ENCODE data around the gene LMAN2.

Gene LMAN2

DNA sequence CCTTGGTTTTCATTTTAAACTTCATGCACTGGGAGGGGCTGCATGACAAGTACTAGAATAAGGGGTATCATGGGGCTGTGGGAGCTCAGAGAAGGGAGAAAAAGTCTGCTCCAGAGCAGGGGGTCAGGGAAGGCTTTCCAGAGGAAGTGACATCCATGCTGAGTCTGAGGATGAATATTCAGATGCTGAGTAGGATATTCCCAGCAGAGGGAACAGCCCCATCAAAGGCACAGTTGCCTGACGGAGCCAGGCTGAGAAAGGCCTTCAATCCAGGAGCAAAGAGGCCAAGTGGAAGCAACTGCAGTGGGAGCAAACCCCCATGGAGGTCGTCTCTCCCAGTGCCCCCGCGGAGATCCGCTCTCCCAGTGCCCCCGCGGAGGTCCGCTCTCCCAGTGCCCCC, 44.6 kb upstream of the LMAN2 start:
- ATAC-seq (ENCODE audit: low read depth): no peak
- DNase-seq (ENCODE audit: low spot score): no peak

GRCh38 chr5:177393990-177394389, 42.5 kb upstream of the LMAN2 start:
- H3K27ac ChIP-seq (ENCODE audit: poor library complexity, severe bottlenecking): no peak overlapping the region
- no peak for ATAC-seq (ENCODE audit: low read depth)
- no peaks in the 10 kb centered on the region for H3K27me3 ChIP-seq (ENCODE audit: insufficient read depth, poor library complexity, severe bottlenecking)
- TF ChIP-seq, protein P1, sequence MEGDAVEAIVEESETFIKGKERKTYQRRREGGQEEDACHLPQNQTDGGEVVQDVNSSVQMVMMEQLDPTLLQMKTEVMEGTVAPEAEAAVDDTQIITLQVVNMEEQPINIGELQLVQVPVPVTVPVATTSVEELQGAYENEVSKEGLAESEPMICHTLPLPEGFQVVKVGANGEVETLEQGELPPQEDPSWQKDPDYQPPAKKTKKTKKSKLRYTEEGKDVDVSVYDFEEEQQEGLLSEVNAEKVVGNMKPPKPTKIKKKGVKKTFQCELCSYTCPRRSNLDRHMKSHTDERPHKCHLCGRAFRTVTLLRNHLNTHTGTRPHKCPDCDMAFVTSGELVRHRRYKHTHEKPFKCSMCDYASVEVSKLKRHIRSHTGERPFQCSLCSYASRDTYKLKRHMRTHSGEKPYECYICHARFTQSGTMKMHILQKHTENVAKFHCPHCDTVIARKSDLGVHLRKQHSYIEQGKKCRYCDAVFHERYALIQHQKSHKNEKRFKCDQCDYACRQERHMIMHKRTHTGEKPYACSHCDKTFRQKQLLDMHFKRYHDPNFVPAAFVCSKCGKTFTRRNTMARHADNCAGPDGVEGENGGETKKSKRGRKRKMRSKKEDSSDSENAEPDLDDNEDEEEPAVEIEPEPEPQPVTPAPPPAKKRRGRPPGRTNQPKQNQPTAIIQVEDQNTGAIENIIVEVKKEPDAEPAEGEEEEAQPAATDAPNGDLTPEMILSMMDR (IDR thresholded peaks at IDR 0.05; ENCODE audit: poor library complexity, severe bottlenecking): no peak
- H3K4me1 ChIP-seq (ENCODE audit: insufficient read depth, poor library complexity, severe bottlenecking): peaks cover 13% of the 10 kb centered on the region
- H3K4me3 ChIP-seq (ENCODE audit: severe bottlenecking): no peak overlapping the region
- H3K9me3 ChIP-seq (ENCODE audit: severe bottlenecking): no peaks in the 10 kb centered on the region
- no peak for DNase-seq (ENCODE audit: low spot score)
- H3K36me3 ChIP-seq (ENCODE audit: low read depth): no peaks in the 10 kb centered on the region

More for the DNA sequence above, 44.6 kb upstream of the LMAN2 start:
- Histone ChIP-seq H3K27me3 (ENCODE audit: insufficient read depth, poor library complexity, severe bottlenecking) (no peaks in the 10 kb centered on the region), H3K9me3 (ENCODE audit: severe bottlenecking) (no peaks in the 10 kb centered on the region), H3K36me3 (ENCODE audit: low read depth) (no peaks in the 10 kb centered on the region), H3K4me1 (ENCODE audit: insufficient read depth, poor library complexity, severe bottlenecking) (no peaks in the 10 kb centered on the region), H3K4me3 (ENCODE audit: severe bottlenecking) (no peak overlapping the region), H3K27ac (ENCODE audit: poor library complexity, severe bottlenecking) (no peak overlapping the region)
- TF ChIP-seq, protein P1 (IDR thresholded peaks at IDR 0.05; ENCODE audit: poor library complexity, severe bottlenecking): no peak

DNA sequence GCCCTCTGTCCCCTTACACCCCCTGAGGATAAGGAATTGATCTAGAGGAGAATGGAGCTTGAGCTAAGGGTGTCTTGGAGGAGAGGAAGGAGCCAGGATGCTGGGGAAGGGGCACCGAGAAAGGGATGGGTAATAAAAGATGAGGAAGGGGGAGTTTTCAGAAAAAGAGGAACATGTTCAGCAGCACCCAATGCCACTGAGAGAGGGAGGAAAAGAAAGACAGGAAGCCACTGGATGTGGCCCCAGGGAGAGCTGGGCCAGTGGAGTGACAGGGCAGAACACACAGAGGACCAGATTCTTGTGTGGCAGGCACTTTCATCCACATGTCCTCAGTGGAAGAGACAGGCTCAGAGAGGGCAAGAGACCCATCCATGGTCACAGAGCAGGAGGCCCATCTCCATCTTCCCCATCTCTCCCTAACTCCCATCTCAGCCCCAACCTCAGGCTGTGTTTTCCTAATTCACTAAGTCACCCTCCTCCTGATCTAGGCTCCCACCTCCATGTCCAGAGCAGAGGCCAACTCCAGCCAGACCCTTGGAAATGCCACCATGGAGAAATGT, 41.8 kb upstream of the LMAN2 start:
- DNase-seq (ENCODE audit: low spot score) (no peak), ATAC-seq (ENCODE audit: low read depth) (no peak)
- Histone ChIP-seq H3K4me1 (ENCODE audit: insufficient read depth, poor library complexity, severe bottlenecking) (peaks cover 20% of the 10 kb centered on the region), H3K27me3 (ENCODE audit: insufficient read depth, poor library complexity, severe bottlenecking) (no peaks in the 10 kb centered on the region), H3K9me3 (ENCODE audit: severe bottlenecking) (no peaks in the 10 kb centered on the region), H3K4me3 (ENCODE audit: severe bottlenecking) (no peak overlapping the region), H3K36me3 (ENCODE audit: low read depth) (no peaks in the 10 kb centered on the region), H3K27ac (ENCODE audit: poor library complexity, severe bottlenecking) (no peak overlapping the region)
- TF ChIP-seq, protein P1 (IDR thresholded peaks at IDR 0.05; ENCODE audit: poor library complexity, severe bottlenecking): no peak

DNA sequence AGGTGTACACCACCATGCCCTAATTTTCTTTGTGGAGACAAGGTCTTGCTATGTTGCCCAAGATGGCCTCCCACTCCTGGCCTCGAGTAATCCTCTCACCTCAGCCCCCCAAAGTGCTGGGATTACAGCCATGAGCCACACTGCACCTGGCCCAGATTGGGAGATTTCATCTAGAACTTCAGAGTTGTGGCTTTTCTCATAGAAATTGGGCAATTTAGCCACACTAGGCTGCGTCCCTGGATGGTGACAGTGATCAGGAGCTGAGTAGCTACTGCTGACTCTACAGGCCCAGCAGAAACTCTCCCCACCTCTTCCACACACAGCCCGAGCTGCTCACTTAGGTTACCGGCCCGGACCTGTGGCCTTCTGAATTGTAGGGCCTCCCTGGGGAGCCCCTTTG, 41.3 kb upstream of the LMAN2 start:
- Histone ChIP-seq H3K27ac (ENCODE audit: poor library complexity, severe bottlenecking) (no peak overlapping the region), H3K4me1 (ENCODE audit: insufficient read depth, poor library complexity, severe bottlenecking) (peaks cover 22% of the 10 kb centered on the region), H3K4me3 (ENCODE audit: severe bottlenecking) (no peak overlapping the region), H3K9me3 (ENCODE audit: severe bottlenecking) (no peaks in the 10 kb centered on the region), H3K27me3 (ENCODE audit: insufficient read depth, poor library complexity, severe bottlenecking) (no peaks in the 10 kb centered on the region), H3K36me3 (ENCODE audit: low read depth) (no peaks in the 10 kb centered on the region)
- DNase-seq (ENCODE audit: low spot score): no peak
- TF ChIP-seq, protein P1 (IDR thresholded peaks at IDR 0.05; ENCODE audit: poor library complexity, severe bottlenecking): no peak
- ATAC-seq (ENCODE audit: low read depth): no peak
